Prostate gland (tissue), 2 donors: ENCODE results near the gene MTA1.

Source experiments
- CTCF ChIP-seq, 4 experiments: fragments of 200-600 bp in 2 of 4; fragments of 450-650 bp in 2 of 4; sonication (generic) in 2 of 4; IDR thresholded peaks; 1 replicate in 3 of 4; 2 replicates in 1 of 4; pipeline ENCODE4 v1.5.1; 2016 to 2019; ENCODE audit warnings: antibody characterized with exemption in 4 of 4, mild to moderate bottlenecking in 2 of 4, moderate library complexity in 2 of 4
- POLR2A ChIP-seq: fragments of 450-650 bp; IDR thresholded peaks from one replicate; pipeline ENCODE4 v1.6.1; 2016; ENCODE audit warnings: antibody characterized with exemption, mild to moderate bottlenecking
- POLR2AphosphoS5 ChIP-seq: sonication (generic); formaldehyde crosslinking; IDR thresholded peaks from one replicate; pipeline ENCODE4 v1.6.1; 2017; ENCODE audit warnings: antibody characterized with exemption

GRCh38 chr14:105496831-105497591 lies 77.4 kb downstream of the MTA1 start:
- TF ChIP-seq POLR2A = no peak
- TF ChIP-seq POLR2AphosphoS5 = no peak
- TF ChIP-seq CTCF (IDR thresholded peaks at IDR 0.05) = no peak
